Common myeloid progenitor, CD34-positive (primary cell): ENCODE measurements around the gene MTMR3.

Experiments
- CTCF ChIA-PET: fragments of 350-600 bp; sonication (Branson Sonifier 250); formaldehyde crosslinking; loops from one replicate; lab custom pipeline; 2021; ENCODE audit warnings: antibody characterized with exemption; lab: Charles Lee
- POLR2A ChIA-PET: fragments of 350-600 bp; sonication (Branson Sonifier 250); formaldehyde crosslinking; loops from one replicate; lab custom pipeline; 2021; ENCODE audit warnings: antibody characterized with exemption; lab: Charles Lee
- DNase-seq, 3 donors: peaks; one replicate each; pipeline versions ENCODE4 v3.0.0 to v3.0.0-alpha.2; 2013
- H3K27ac ChIP-seq, 2 experiments: 1 replicate in 1 of 2; 2 replicates in 1 of 2; pipeline ENCODE4 v1.7.0; 2013; ENCODE audit warnings: inconsistent platforms in 2 of 2, low read length in 2 of 2, mild to moderate bottlenecking in 2 of 2, low read depth in 1 of 2, moderate library complexity in 1 of 2; ENCODE audit not compliant: severe bottlenecking in 2 of 2, insufficient read depth in 1 of 2, poor library complexity in 1 of 2
- H3K27me3 ChIP-seq, 5 experiments: replicated peaks in 2 of 5; 1 replicate in 3 of 5; 2 replicates in 2 of 5; pipeline versions ENCODE4 v1.6.1 to v1.7.0; 2013; ENCODE audit warnings: low read length in 4 of 5, mild to moderate bottlenecking in 2 of 5, moderate library complexity in 2 of 5, inconsistent platforms in 1 of 5; ENCODE audit not compliant: insufficient read depth in 5 of 5, control insufficient read depth in 4 of 5
- H3K36me3 ChIP-seq, 4 experiments: 1 replicate in 2 of 4; 2 replicates in 2 of 4; pipeline versions ENCODE4 v1.6.1 to v1.7.0; 2013; ENCODE audit warnings: low read length in 3 of 4, control low read depth in 1 of 4, mild to moderate bottlenecking in 1 of 4; ENCODE audit not compliant: control insufficient read depth in 4 of 4, insufficient read depth in 4 of 4
- H3K4me1 ChIP-seq, 4 experiments: 1 replicate in 3 of 4; 2 replicates in 1 of 4; pipeline versions ENCODE4 v1.6.1 to v1.7.1; 2013; ENCODE audit warnings: low read length in 3 of 4, mild to moderate bottlenecking in 3 of 4, control low read depth in 1 of 4, inconsistent platforms in 1 of 4, moderate library complexity in 1 of 4; ENCODE audit not compliant: control insufficient read depth in 4 of 4, insufficient read depth in 4 of 4; ENCODE audit errors: control extremely low read depth in 1 of 4
- H3K4me3 ChIP-seq, 7 experiments: 1 replicate in 4 of 7; 2 replicates in 3 of 7; pipeline versions ENCODE4 v1.5.1 to v1.7.0; 2013; ENCODE audit warnings: mild to moderate bottlenecking in 7 of 7, low read length in 6 of 7, moderate library complexity in 6 of 7, inconsistent platforms in 2 of 7, low read depth in 2 of 7, control low read depth in 1 of 7; ENCODE audit not compliant: insufficient read depth in 4 of 7, control insufficient read depth in 1 of 7; ENCODE audit errors: extremely low read depth in 1 of 7
- H3K9me3 ChIP-seq, 5 experiments: 1 replicate in 4 of 5; 2 replicates in 1 of 5; pipeline versions ENCODE4 v1.6.1 to v1.7.1; 2013; ENCODE audit warnings: low read length in 4 of 5, mild to moderate bottlenecking in 2 of 5, inconsistent platforms in 1 of 5, low read depth in 1 of 5, moderate library complexity in 1 of 5; ENCODE audit not compliant: control insufficient read depth in 4 of 5, insufficient read depth in 2 of 5; ENCODE audit errors: control extremely low read depth in 1 of 5
- WGBS: methylation state at CpG from one replicate; pipeline ENCODE4 v1.1.5; 2013; ENCODE audit not compliant: insufficient coverage; 5-methylcytosine and 5-hydroxymethylcytosine counted together

The MTMR3 gene

GRCh38 chr22:29994943-29995342, 112.0 kb downstream of the MTMR3 start:
- Histone ChIP-seq H3K36me3 (peaks cover 11 to 33% (median 21%) of the 10 kb centered on the region in 4 experiments), H3K4me1 (peaks cover 0 to 6% (median 0%) of the 10 kb centered on the region in 4 experiments), H3K4me3 (no peak overlapping the region), H3K27me3 (no peaks in the 10 kb centered on the region), H3K27ac (no peak overlapping the region), H3K9me3 (no peaks in the 10 kb centered on the region)
- CTCF ChIA-PET = interaction anchor here (0.8 to 3.4 kb wide), 3 partner anchors 10 to 95 kb away, joined by 3 to 12 read pairs (median 3); no protein-coding TSS in a partner anchor
- DNase-seq = no peak
- 72% methylated on average over 3 of the region's 3 CpGs for WGBS
- POLR2A ChIA-PET = no interaction called here

DNA sequence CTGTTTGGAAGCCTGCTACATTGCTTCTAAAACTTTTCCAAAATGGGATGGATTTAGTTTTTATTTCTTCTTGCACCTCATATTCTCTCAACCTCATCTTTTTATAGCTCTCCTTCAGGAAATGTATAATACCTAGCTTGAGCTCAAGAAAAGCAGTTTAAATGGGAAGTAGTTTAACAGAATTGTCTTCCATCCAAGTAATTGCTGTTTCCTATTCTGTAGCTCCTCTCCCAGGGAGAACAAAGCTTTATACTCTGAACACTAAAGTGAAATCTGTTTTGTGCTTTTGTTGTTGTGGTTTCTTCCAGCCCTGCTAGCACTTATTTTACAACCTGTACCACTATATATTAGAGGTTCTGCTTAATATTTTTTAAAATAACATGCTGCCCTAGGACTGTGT, 114.1 kb downstream of the MTMR3 start:
- Histone ChIP-seq H3K36me3 (peaks cover 10 to 22% (median 16%) of the 10 kb centered on the region in 4 experiments), H3K27me3 (no peaks in the 10 kb centered on the region), H3K27ac (no peak overlapping the region), H3K4me1 (peaks cover 0 to 6% (median 0%) of the 10 kb centered on the region in 4 experiments), H3K9me3 (no peaks in the 10 kb centered on the region), H3K4me3 (no peak overlapping the region)
- CTCF ChIA-PET = interaction anchor here (0.7 to 3.4 kb wide), 5 partner anchors 8 to 444 kb away, joined by 3 to 12 read pairs (median 3); partner anchors contain the start of gene THOC5
- POLR2A ChIA-PET = no interaction called here
- DNase-seq = no peak

GRCh38 chr22:29997516-29997915, 114.5 kb downstream of the MTMR3 start:
- 90% methylated on average over 2 of the region's 2 CpGs for WGBS
- Histone ChIP-seq H3K4me3 (no peak overlapping the region), H3K9me3 (no peaks in the 10 kb centered on the region), H3K27ac (no peak overlapping the region), H3K27me3 (no peaks in the 10 kb centered on the region), H3K4me1 (peaks cover 0 to 6% (median 0%) of the 10 kb centered on the region in 4 experiments), H3K36me3 (peaks cover 10 to 20% (median 18%) of the 10 kb centered on the region in 4 experiments)
- DNase-seq = no peak
- ChIA-PET POLR2A (no interaction called here), CTCF (interaction anchor here (0.7 to 3.4 kb wide), 5 partner anchors 7 to 444 kb away, joined by 3 to 12 read pairs (median 3); partner anchors contain the start of gene THOC5)

DNA sequence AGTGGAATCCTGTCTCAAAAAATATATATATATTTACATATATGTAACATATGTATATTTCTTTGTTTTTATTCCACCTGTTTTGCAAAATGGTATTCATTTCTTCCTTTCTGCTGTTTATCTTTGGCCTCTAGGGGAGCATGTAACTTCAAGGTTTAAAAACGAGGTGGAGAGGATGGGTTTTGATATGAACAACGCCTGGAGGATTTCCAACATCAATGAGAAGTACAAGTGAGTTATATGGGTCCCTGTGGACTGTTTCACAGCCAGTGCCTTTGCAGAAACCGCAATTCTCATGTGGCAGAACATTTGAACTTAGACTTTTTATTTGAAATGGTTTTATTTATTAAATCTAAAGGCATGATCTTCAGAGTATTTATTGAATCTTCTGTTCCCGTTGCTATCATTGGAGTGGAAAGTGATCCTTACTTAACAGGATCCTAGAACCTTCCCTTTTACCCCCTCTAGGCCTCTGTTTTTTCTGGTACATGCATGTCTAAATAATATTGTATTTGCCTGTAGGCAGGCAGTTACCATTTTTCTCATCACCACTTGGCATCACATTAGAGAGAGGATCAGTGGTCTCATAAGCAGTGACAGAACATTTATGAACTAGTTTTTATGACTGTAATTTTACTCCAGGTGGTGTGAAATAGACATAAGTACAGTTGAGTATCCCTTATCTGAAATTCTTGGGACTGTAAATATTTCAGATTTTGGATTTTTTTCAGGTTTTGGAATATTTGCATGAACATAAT, 115.8 kb downstream of the MTMR3 start:
- ChIA-PET POLR2A (no interaction called here), CTCF (interaction anchor here (1.3 to 1.7 kb wide), 2 partner anchors 12 to 187 kb away, joined by 3 read pairs; no protein-coding TSS in a partner anchor)
- peaks cover 0 to 6% (median 0%) of the 10 kb centered on the region in 4 experiments for H3K4me1 ChIP-seq
- H3K27ac ChIP-seq = no peak overlapping the region
- H3K36me3 ChIP-seq = peaks cover 10 to 19% (median 17%) of the 10 kb centered on the region in 4 experiments
- DNase-seq = peak in 2 of 3 donors; percentile 5 to 55
- WGBS = 38% methylated on average over 1 of the region's 4 CpGs
- no peaks in the 10 kb centered on the region for H3K27me3 ChIP-seq
- no peaks in the 10 kb centered on the region for H3K9me3 ChIP-seq
- H3K4me3 ChIP-seq = no peak overlapping the region

- Histone ChIP-seq H3K4me1 (peaks cover 0 to 6% (median 0%) of the 10 kb centered on the region in 4 experiments), H3K27me3 (no peaks in the 10 kb centered on the region), H3K36me3 (peaks cover 10 to 23% (median 17%) of the 10 kb centered on the region in 4 experiments), H3K4me3 (no peak overlapping the region), H3K9me3 (no peaks in the 10 kb centered on the region), H3K27ac (no peak overlapping the region)
- WGBS = 100% methylated on average over 1 of the region's 2 CpGs
- POLR2A ChIA-PET = interaction anchor here (0.6 kb wide), 1 partner anchor 1530 kb away, joined by 5 read pairs; no protein-coding TSS in a partner anchor
- DNase-seq = no peak
- CTCF ChIA-PET = interaction anchor here (0.6 to 1.0 kb wide), 3 partner anchors 65 to 210 kb away, joined by 3 read pairs; no protein-coding TSS in a partner anchor
Observed at GRCh38 chr22:30000566-30000965, 117.6 kb downstream of the MTMR3 start.

GRCh38 chr22:30001459-30001858, 118.5 kb downstream of the MTMR3 start:
- H3K27ac ChIP-seq = no peak overlapping the region
- no peaks in the 10 kb centered on the region for H3K27me3 ChIP-seq
- H3K9me3 ChIP-seq = no peaks in the 10 kb centered on the region
- WGBS = no CpG with 5 or more reads among the region's 3 CpGs
- ChIA-PET POLR2A (interaction anchor here (0.6 kb wide), 1 partner anchor 1531 kb away, joined by 5 read pairs; no protein-coding TSS in a partner anchor), CTCF (interaction anchor here (0.7 to 1.3 kb wide), 5 partner anchors 10 to 376 kb away, joined by 3 read pairs; no protein-coding TSS in a partner anchor)
- DNase-seq = no peak
- no peak overlapping the region for H3K4me3 ChIP-seq
- H3K4me1 ChIP-seq = peaks cover 0 to 6% (median 0%) of the 10 kb centered on the region in 4 experiments
- peaks cover 10 to 23% (median 19%) of the 10 kb centered on the region in 4 experiments for H3K36me3 ChIP-seq
